Activated CD8-positive, alpha-beta memory T cell treated with anti-CD3 and anti-CD28 coated beads for 4 hours (primary cell): Measurements from ENCODE around the gene VNN1.
"Not testable (repeated sequence)": the region's sequence is repeated elsewhere in the genome, so short reads cannot be mapped to it uniquely, and the experiment has no call there.

Source experiments
- DNase-seq, 2 donors: peaks; one replicate each; pipeline ENCODE4 v3.0.0-alpha.2; 2020; ENCODE audit warnings: low read depth in 2 of 2

VNN1 gene

GRCh38 chr6:132671295-132671694, 42.6 kb downstream of the VNN1 start:
- no peak for DNase-seq

GRCh38 chr6:132669690-132670291, 44.1 kb downstream of the VNN1 start:
- no peak for DNase-seq

- DNase-seq: no peak
Measured at GRCh38 chr6:132666118-132666517, 47.7 kb downstream of the VNN1 start.

GRCh38 chr6:132664309-132665034, 49.4 kb downstream of the VNN1 start:
- DNase-seq: no peak

GRCh38 chr6:132663661-132664060, 50.2 kb downstream of the VNN1 start:
- no peak for DNase-seq

- DNase-seq: no peak
Measured at GRCh38 chr6:132661906-132662305, 51.9 kb downstream of the VNN1 start.

- no peak for DNase-seq
Measured at GRCh38 chr6:132659082-132659481, 54.8 kb downstream of the VNN1 start, which contains the start of gene TAAR1. Gene TAAR1 (minus strand): TSS chr6:132659182. CDS start chr6:132646003, 13,179 bp downstream.

- DNase-seq: no peak
Measured at GRCh38 chr6:132651062-132651461, 62.8 kb downstream of the VNN1 start.

- no peak for DNase-seq
Measured at GRCh38 chr6:132650429-132650828, 63.4 kb downstream of the VNN1 start.

- DNase-seq: no peak
Measured at GRCh38 chr6:132648828-132649227, 65.0 kb downstream of the VNN1 start.

- DNase-seq: no peak
Measured at GRCh38 chr6:132648356-132648755, 65.5 kb downstream of the VNN1 start.

- no peak for DNase-seq
Measured at GRCh38 chr6:132643547-132643946, 70.3 kb downstream of the VNN1 start.

- DNase-seq: not testable (repeated sequence)
Measured at GRCh38 chr6:132637135-132637534, 76.7 kb downstream of the VNN1 start.

- DNase-seq: not testable (repeated sequence)
Measured at GRCh38 chr6:132635906-132636305, 77.9 kb downstream of the VNN1 start.

GRCh38 chr6:132635288-132635687, 78.6 kb downstream of the VNN1 start:
- not testable (repeated sequence) for DNase-seq

GRCh38 chr6:132634796-132635195, 79.1 kb downstream of the VNN1 start:
- no peak for DNase-seq

GRCh38 chr6:132633362-132633761, 80.5 kb downstream of the VNN1 start:
- no peak for DNase-seq
